Measurements from ENCODE around the gene NEO1. TPM values are rescaled to one million over a fixed set of nuclear protein-coding genes. Genes with fewer than 3 reads are reported as not detected.

Gene NEO1
- total and polyA plus RNA-seq, 9 of the 15 experiments (the other 6 are each of a cell fraction or from before 2014, with no cell fraction given): 0.08 to 1.7 (median 0.48) TPM

- TF ChIP-seq TOE1 (IDR thresholded peaks at IDR 0.05; ENCODE audit: borderline replicate concordance) (no peak), TOE1 (CRISPR knock-in tag; IDR thresholded peaks at IDR 0.05; ENCODE audit: borderline replicate concordance, low read depth) (no peak), MECOM (CRISPR knock-in tag; IDR thresholded peaks at IDR 0.05) (no peak), HINFP (tag; conservative IDR thresholded peaks at IDR 0.05; ENCODE audit: low read depth) (no peak), SMARCA5 (IDR thresholded peaks at IDR 0.05) (no peak), TAF7 (tag; IDR thresholded peaks at IDR 0.05) (no peak), YBX1 (IDR thresholded peaks at IDR 0.05) (no peak), ZNF324 (CRISPR knock-in tag; IDR thresholded peaks at IDR 0.05) (no peak), GTF2E2 (tag; IDR thresholded peaks at IDR 0.05) (no peak), ZNF589 (CRISPR knock-in tag; IDR thresholded peaks at IDR 0.05; ENCODE audit: low read depth) (no peak), ZNF146 (CRISPR knock-in tag; IDR thresholded peaks at IDR 0.05; ENCODE audit: unreplicated experiment) (no peak), DACH1 (IDR thresholded peaks at IDR 0.05; ENCODE audit: partially characterized antibody) (peak; percentile 13), ETV1 (tag; conservative IDR thresholded peaks at IDR 0.05; ENCODE audit: low read depth) (no peak), NRF1 (conservative IDR thresholded peaks at IDR 0.05 in 1 of 2, IDR thresholded peaks at IDR 0.05 in 1 of 2) (no peak), DIDO1 (tag; IDR thresholded peaks at IDR 0.05; ENCODE audit: low read depth) (no peak), POLR3G (IDR thresholded peaks at IDR 0.05; ENCODE audit: extremely low read depth, insufficient read length, insufficient replicate concordance) (no peak), PML (IDR thresholded peaks at IDR 0.05; ENCODE audit: low read length) (no peak), ZNF431 (CRISPR knock-in tag; IDR thresholded peaks at IDR 0.05) (no peak), XRCC5 (IDR thresholded peaks at IDR 0.05; ENCODE audit: low read depth, low read length) (0 out of 2 replicates have a peak, but pooled peaks have one; percentile 37), CTCFL (IDR thresholded peaks at IDR 0.05; ENCODE audit: borderline replicate concordance, insufficient read depth, low read depth, low read length, poor library complexity, severe bottlenecking) (peak; percentile 36), RCOR1 (IDR thresholded peaks at IDR 0.05; ENCODE audit: borderline replicate concordance in 1 of 2, low read depth in 2 of 2, low read length in 2 of 2) (no peak), MIER1 (IDR thresholded peaks at IDR 0.05; ENCODE audit: low read depth) (no peak), TFAP4 (CRISPR knock-in tag; IDR thresholded peaks at IDR 0.05; ENCODE audit: borderline replicate concordance) (peak; percentile 69; the same call in 1 of the 2 replicates), FOS (IDR thresholded peaks at IDR 0.05; ENCODE audit: extremely low read depth, insufficient read length) (no peak)
These were observed 213.4 kb downstream of the NEO1 start (continued) for GRCh38 chr15:73265536-73266153.
